GM19099 (cell line): ENCODE data around the gene RMDN3.

Experiments used
- POLR2A ChIP-seq: IDR thresholded peaks from 3 replicates; pipeline ENCODE4 v1.6.1; 2011; ENCODE audit warnings: low read depth; ENCODE audit not compliant: insufficient read length; ENCODE audit errors: extremely low read depth

Gene RMDN3

GRCh38 chr15:40782609-40783227 is 27.7 kb upstream of the RMDN3 start:
- no peak for TF ChIP-seq POLR2A

GRCh38 chr15:40776537-40777141 is 21.6 kb upstream of the RMDN3 start:
- TF ChIP-seq POLR2A: no peak

- no peak for TF ChIP-seq POLR2A
Measured at GRCh38 chr15:40775740-40776536, 20.9 kb upstream of the RMDN3 start.

- no peak for TF ChIP-seq POLR2A
Measured at GRCh38 chr15:40775007-40775406, 20.0 kb upstream of the RMDN3 start.

GRCh38 chr15:40773902-40774301 is 18.8 kb upstream of the RMDN3 start:
- no peak for TF ChIP-seq POLR2A

- TF ChIP-seq POLR2A: no peak
Measured at GRCh38 chr15:40773496-40773895, 18.4 kb upstream of the RMDN3 start.

GRCh38 chr15:40772014-40772413 is 17.0 kb upstream of the RMDN3 start:
- no peak for TF ChIP-seq POLR2A

- no peak for TF ChIP-seq POLR2A
Measured at GRCh38 chr15:40771242-40771641, 16.2 kb upstream of the RMDN3 start.

GRCh38 chr15:40770147-40770721 is 15.2 kb upstream of the RMDN3 start:
- TF ChIP-seq POLR2A: no peak

- TF ChIP-seq POLR2A: no peak
Measured at GRCh38 chr15:40769274-40770146, 14.5 kb upstream of the RMDN3 start, which contains the start of gene C15orf62. C15orf62 (plus strand) TSS chr15:40769980; CDS start chr15:40770496, 516 bp downstream.

GRCh38 chr15:40768521-40769273 is 13.6 kb upstream of the RMDN3 start:
- TF ChIP-seq POLR2A: no peak

GRCh38 chr15:40767838-40768500 is 12.9 kb upstream of the RMDN3 start:
- TF ChIP-seq POLR2A: no peak
